ENCODE results near the gene RBSN.

The RBSN gene

DNA sequence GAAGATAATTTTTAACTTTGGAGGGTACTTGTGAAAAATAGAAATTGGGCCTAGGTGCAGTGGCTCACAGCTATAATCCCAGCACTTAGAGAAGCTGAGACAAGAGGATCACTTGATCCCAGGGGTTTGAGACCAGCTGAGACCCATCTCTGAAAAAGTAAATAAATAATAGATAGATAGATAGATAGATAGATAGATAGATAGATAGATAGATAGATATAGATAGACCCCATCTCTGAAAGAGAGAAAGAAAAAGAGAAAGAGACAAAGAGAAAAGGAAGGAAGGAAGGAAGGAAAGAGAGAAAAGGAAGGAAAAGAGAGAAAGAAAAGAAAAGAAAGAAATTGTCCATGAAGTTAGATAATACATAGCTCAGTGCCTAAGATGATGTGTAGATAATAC lies 69.3 kb downstream of the RBSN start:
- Histone ChIP-seq H3K9me3 (no peaks in the 10 kb centered on the region), H3K4me3 (ENCODE audit: low read depth in 1 of 2, low read length in 1 of 2) (no peak overlapping the region), H3K4me1 (ENCODE audit: control insufficient read depth in 1 of 2, insufficient read depth in 1 of 2, low read depth in 1 of 2, low read length in 1 of 2) (no peaks in the 10 kb centered on the region), H3K27me3 (no peaks in the 10 kb centered on the region), H3K27ac (no peak overlapping the region), H3K36me3 (peaks cover 97% of the 10 kb centered on the region)
- TF ChIP-seq CTCF (IDR thresholded peaks at IDR 0.05), result no peak

- Histone ChIP-seq H3K36me3 (peaks cover 98% of the 10 kb centered on the region), H3K4me3 (ENCODE audit: low read depth in 1 of 2, low read length in 1 of 2) (no peak overlapping the region), H3K9me3 (no peaks in the 10 kb centered on the region), H3K4me1 (ENCODE audit: control insufficient read depth in 1 of 2, insufficient read depth in 1 of 2, low read depth in 1 of 2, low read length in 1 of 2) (no peaks in the 10 kb centered on the region), H3K27me3 (no peaks in the 10 kb centered on the region), H3K27ac (no peak overlapping the region)
- TF ChIP-seq CTCF (IDR thresholded peaks at IDR 0.05), result no peak
These were observed 75.2 kb downstream of the RBSN start for GRCh38 chr3:15023719-15024118.

DNA sequence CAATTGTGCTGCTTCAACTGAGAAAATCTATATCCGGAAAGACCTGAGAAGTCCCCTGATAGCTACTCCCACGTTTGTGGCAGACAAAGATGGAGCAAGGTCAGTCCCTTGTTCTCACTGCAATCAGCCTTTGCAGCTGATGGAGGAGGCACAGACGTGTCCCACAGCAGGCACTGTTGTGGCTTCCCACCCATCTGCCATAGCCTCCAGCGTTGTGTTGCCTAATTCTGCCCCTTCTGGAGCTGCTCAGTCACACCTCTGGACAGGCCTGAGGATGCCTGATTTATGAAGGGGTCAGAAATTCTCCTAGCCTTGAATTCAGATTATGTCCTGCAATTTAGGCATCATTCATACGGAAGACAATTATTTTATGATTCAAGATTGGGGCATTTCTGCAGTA lies 75.7 kb downstream of the RBSN start:
- Histone ChIP-seq H3K4me1 (ENCODE audit: control insufficient read depth in 1 of 2, insufficient read depth in 1 of 2, low read depth in 1 of 2, low read length in 1 of 2) (no peaks in the 10 kb centered on the region), H3K4me3 (ENCODE audit: low read depth in 1 of 2, low read length in 1 of 2) (no peak overlapping the region), H3K27me3 (no peaks in the 10 kb centered on the region), H3K36me3 (peaks cover 98% of the 10 kb centered on the region), H3K9me3 (no peaks in the 10 kb centered on the region), H3K27ac (no peak overlapping the region)
- TF ChIP-seq CTCF (IDR thresholded peaks at IDR 0.05), result no peak

Measured in neutrophil (primary cell).